Fibroblast of upper back skin (primary cell): ENCODE results near the gene HMGCS2.
"Not testable (repeated sequence)": the region's sequence is repeated elsewhere in the genome, so short reads cannot be mapped to it uniquely, and the experiment has no call there.

Experiments
- DNase-seq: peaks from one replicate; pipeline ENCODE4 v3.0.0-alpha.2; 2013

HMGCS2 gene

GRCh38 chr1:119724611-119725218, 44.0 kb downstream of the HMGCS2 start:
- no peak for DNase-seq

DNA sequence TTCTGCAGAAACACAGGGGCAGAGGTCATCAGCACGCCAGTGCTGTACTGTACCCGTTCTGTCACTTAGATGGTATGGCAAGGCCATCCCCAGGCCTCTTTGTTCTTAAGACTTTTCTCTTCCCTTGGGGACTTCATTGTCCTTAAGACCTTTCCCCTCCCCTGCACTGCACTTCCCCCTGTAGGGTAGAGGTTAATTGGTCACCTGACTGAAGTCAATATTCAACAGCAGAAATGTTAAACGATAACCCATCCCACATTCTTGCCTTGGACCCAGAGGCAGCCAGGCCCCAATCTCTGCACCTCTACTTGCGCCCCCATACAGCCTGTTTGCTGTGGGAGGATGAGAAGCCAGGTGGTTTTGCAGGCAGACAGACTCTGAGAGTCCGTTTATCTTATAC, 46.8 kb downstream of the HMGCS2 start:
- DNase-seq: no peak

- no peak for DNase-seq
Measured at GRCh38 chr1:119720866-119721440, 47.8 kb downstream of the HMGCS2 start.

DNA sequence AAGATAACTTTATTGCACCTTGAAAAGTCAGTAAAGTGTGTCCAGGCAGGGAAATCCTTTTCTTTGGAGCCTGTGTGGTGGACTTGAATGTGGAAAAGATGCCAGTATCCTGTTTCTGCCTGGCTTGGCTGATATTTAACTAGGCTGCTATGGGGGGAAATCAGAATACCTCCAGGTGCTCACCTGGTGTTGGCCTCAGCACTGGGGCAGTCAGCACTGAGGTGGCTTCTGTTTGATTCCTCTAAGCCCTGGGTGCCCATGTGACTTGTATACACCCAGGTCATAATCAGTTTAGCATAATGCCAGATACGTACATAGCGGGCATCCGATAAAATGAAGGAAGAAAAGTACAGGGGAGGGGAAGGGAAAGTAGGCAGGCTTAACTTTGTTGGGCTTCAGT, 49.7 kb downstream of the HMGCS2 start:
- no peak for DNase-seq

- no peak for DNase-seq
Measured at GRCh38 chr1:119718409-119718808, 50.3 kb downstream of the HMGCS2 start.

GRCh38 chr1:119715542-119715941, 53.2 kb downstream of the HMGCS2 start:
- DNase-seq: peak; percentile 65

GRCh38 chr1:119714583-119714982, 54.1 kb downstream of the HMGCS2 start:
- DNase-seq: peak; percentile 26

- DNase-seq: peak; percentile 30
Measured at GRCh38 chr1:119713749-119714456, 54.8 kb downstream of the HMGCS2 start.

- DNase-seq: peak; percentile 28
Measured at GRCh38 chr1:119713039-119713748, 55.5 kb downstream of the HMGCS2 start.

GRCh38 chr1:119712342-119713038, 56.2 kb downstream of the HMGCS2 start:
- DNase-seq: peak; percentile 98

DNA sequence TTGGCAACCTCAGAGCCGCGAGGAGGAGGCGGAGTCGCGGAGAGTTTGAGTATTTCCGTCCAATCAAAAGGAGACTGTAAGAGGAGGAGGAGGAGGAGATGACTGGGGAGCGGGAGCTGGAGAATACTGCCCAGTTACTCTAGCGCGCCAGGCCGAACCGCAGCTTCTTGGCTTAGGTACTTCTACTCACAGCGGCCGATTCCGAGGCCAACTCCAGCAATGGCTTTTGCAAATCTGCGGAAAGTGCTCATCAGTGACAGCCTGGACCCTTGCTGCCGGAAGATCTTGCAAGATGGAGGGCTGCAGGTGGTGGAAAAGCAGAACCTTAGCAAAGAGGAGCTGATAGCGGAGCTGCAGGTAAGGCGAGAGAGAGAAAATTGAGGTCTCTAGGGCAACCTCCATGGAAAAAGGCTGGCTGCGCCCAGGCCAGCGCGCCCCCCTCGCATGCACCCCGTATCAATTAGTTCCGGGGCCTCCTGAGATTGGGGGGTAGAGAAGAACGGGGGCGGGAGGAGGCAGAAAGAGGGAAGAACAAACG, 56.8 kb downstream of the HMGCS2 start, which contains the start of gene PHGDH:
PHGDH (plus strand) TSS at position 131 of the 538 bp plus-strand sequence; CDS start at position 220, 89 bp downstream.
- peak; percentile 95 for DNase-seq

- not testable (repeated sequence) for DNase-seq
Measured at GRCh38 chr1:119711356-119711803, 57.3 kb downstream of the HMGCS2 start.

DNA sequence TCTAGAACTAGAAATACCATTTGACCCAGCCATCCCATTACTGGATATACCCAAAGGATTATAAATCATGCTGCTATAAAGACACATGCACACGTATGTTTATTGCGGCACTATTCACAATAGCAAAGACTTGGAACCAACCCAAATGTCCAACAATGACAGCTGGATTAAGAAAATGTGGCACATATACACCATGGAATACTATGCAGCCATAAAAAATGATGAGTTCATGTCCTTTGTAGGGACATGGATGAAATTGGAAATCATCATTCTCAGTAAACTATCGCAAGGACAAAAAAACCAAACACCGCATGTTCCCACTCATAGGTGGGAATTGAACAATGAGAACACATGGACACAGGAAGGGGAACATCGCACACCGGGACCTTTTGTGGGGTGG, 62.1 kb downstream of the HMGCS2 start:
- not testable (repeated sequence) for DNase-seq

GRCh38 chr1:119703666-119704450, 64.8 kb downstream of the HMGCS2 start:
- DNase-seq: no peak

GRCh38 chr1:119702384-119702783, 66.3 kb downstream of the HMGCS2 start:
- peak; percentile 86 for DNase-seq

DNA sequence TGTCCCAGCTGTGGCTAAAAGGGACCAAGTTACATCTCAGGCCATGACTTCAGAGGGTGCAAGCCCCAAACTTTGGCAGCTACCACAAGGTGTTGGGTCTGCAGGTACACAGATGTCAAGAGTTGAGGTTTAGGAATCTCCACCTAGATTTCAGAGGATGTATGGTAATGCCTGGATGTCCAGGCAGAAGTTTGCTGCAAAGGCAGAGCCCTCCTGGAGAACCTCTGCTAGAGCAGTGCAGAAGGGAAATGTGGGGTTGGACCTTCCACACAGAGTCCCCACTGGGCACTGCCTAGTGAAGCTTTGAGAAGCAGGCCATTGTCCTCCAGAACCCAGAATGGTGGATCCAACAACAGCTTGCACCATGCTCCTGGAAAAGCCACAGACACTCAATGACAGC, 67.0 kb downstream of the HMGCS2 start:
- DNase-seq: no peak

- no peak for DNase-seq
Measured at GRCh38 chr1:119700326-119700725, 68.4 kb downstream of the HMGCS2 start.
